ENCODE data around the gene CNGA1. TPM values are rescaled to one million over a fixed set of nuclear protein-coding genes. Genes with fewer than 3 reads are reported as not detected.
A peak's percentile ranks its signal among the peaks of the same experiment; 100 is the strongest.

CNGA1 gene
- total RNA-seq, 2 donors from 2014 or later = 0.33 to 1.8 TPM

GRCh38 chr4:47990145-47990544 lies 26.3 kb downstream of the CNGA1 start:
- no peak for ATAC-seq
- TF ChIP-seq POLR2A (IDR thresholded peaks at IDR 0.05) (no peak), CTCF (IDR thresholded peaks at IDR 0.05) (no peak)
- 91 to 94% methylated on average over 5 of the region's 5 CpGs for WGBS, 2 donors
- Histone ChIP-seq H3K27ac (no peak overlapping the region), H3K27me3 (no peaks in the 10 kb centered on the region), H3K4me1 (no peaks in the 10 kb centered on the region), H3K4me3 (no peak overlapping the region), H3K9me3 (peaks cover 0 to 5% (median 0%) of the 10 kb centered on the region in 3 donors), H3K36me3 (replicated peaks in 1 of 2; ENCODE audit: insufficient read depth in 1 of 2, low read depth in 2 of 2) (no peaks in the 10 kb centered on the region)
- intact Hi-C loops (cut with DNase I) = no loop called here
- DNase-seq = no peak

DNA sequence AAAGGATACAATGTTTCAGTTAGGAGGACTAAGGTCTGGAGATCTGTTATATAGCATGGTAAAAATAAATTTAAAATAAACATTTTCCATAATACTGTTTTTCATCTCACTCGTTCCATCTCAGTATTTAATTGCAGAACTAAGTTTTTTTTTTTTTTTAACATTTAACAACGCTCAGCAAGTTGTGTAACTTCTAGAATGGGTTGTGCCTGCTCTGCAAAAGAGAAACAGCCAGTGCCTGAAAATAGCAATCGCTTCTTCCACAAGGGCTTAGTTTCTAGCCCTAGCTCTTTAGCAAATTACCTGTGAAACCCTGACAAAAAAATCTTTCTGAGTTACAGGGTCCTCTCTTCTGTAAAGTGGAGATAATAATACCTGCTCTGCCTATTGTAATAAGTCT lies 41.9 kb downstream of the CNGA1 start:
- H3K27ac ChIP-seq = no peak overlapping the region
- no peak overlapping the region for H3K4me3 ChIP-seq
- ATAC-seq = no peak
- no peaks in the 10 kb centered on the region for H3K27me3 ChIP-seq
- 73 to 74% methylated on average over 3 of the region's 3 CpGs for WGBS, 2 donors
- H3K9me3 ChIP-seq = no peaks in the 10 kb centered on the region
- H3K36me3 ChIP-seq (replicated peaks in 1 of 2; ENCODE audit: insufficient read depth in 1 of 2, low read depth in 2 of 2) = no peaks in the 10 kb centered on the region
- TF ChIP-seq CTCF (IDR thresholded peaks at IDR 0.05) (no peak), POLR2A (IDR thresholded peaks at IDR 0.05) (no peak)
- no peak for DNase-seq
- intact Hi-C loops (cut with DNase I) = no loop called here
- no peaks in the 10 kb centered on the region for H3K4me1 ChIP-seq

- no peaks in the 10 kb centered on the region for H3K27me3 ChIP-seq
- WGBS, 2 donors = 73 to 100% methylated on average over 1 of the region's 1 CpG
- intact Hi-C loops (cut with DNase I) = no loop called here
- H3K36me3 ChIP-seq (replicated peaks in 1 of 2; ENCODE audit: insufficient read depth in 1 of 2, low read depth in 2 of 2) = no peaks in the 10 kb centered on the region
- no peak overlapping the region for H3K27ac ChIP-seq
- TF ChIP-seq POLR2A (IDR thresholded peaks at IDR 0.05) (no peak), CTCF (IDR thresholded peaks at IDR 0.05) (no peak)
- no peak for DNase-seq
- no peaks in the 10 kb centered on the region for H3K4me1 ChIP-seq
- H3K9me3 ChIP-seq = no peaks in the 10 kb centered on the region
- no peak overlapping the region for H3K4me3 ChIP-seq
- no peak for ATAC-seq
These were observed 43.8 kb downstream of the CNGA1 start for GRCh38 chr4:47972721-47973120.

- Histone ChIP-seq H3K4me1 (no peaks in the 10 kb centered on the region), H3K27me3 (no peaks in the 10 kb centered on the region), H3K4me3 (no peak overlapping the region), H3K36me3 (replicated peaks in 1 of 2; ENCODE audit: insufficient read depth in 1 of 2, low read depth in 2 of 2) (no peaks in the 10 kb centered on the region), H3K27ac (no peak overlapping the region), H3K9me3 (no peaks in the 10 kb centered on the region)
- WGBS, 2 donors = 89 to 95% methylated on average over 1 of the region's 1 CpG
- ATAC-seq = no peak
- DNase-seq = peak in 1 of 4 donors; percentile 5
- intact Hi-C loops (cut with DNase I) = no loop called here
- no peak for TF ChIP-seq POLR2A (IDR thresholded peaks at IDR 0.05)
- no peak for TF ChIP-seq CTCF (IDR thresholded peaks at IDR 0.05)
These were observed 44.3 kb downstream of the CNGA1 start for GRCh38 chr4:47972181-47972580.

DNA sequence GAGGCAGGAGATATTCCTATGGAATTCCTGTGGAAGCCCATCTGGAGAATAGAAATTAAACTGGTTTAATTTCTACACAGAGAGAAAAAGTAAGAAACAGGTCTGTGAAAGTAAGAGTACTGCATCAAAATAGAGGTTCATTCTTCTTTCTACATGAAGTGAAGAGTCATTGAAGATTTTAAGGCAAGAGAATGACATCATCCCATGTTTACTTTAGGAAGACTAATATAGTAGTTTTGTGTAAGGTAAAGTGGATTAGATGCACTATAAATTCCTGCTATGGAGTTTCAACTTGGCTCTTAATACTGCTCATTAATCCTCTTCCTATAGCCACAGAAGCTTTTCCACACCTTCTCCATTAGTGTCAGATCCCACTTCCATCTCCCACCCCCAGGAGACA lies 47.6 kb downstream of the CNGA1 start:
- no peaks in the 10 kb centered on the region for H3K9me3 ChIP-seq
- TF ChIP-seq CTCF (IDR thresholded peaks at IDR 0.05) (no peak), POLR2A (IDR thresholded peaks at IDR 0.05) (no peak)
- no peak overlapping the region for H3K4me3 ChIP-seq
- intact Hi-C loops (cut with DNase I) = no loop called here
- H3K27me3 ChIP-seq = no peaks in the 10 kb centered on the region
- H3K4me1 ChIP-seq = no peaks in the 10 kb centered on the region
- DNase-seq = no peak
- H3K36me3 ChIP-seq (replicated peaks in 1 of 2; ENCODE audit: insufficient read depth in 1 of 2, low read depth in 2 of 2) = no peaks in the 10 kb centered on the region
- H3K27ac ChIP-seq = no peak overlapping the region
- ATAC-seq = no peak
